ENCODE data around the gene EXOC2.
A peak's percentile ranks its signal among the peaks of the same experiment; 100 is the strongest.

Gene EXOC2

DNA sequence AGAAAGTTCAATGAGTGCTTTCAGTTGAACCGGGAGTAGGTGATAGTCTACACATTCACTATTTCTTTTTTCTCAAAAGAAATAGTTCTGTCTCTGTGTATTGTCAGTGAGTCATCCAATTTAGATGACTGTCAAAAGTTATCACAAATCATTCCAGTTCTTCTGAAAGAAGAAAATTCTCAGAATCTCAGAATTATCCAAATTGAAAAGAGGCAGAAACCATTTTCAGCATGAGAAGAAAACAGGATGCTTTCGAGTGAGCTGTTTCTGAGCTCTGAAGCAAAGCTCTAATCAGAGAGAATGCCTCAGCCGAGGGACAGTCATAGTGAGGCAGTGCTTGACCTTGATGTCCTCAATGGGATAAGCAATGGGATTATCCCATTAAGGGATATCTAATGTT, 134.0 kb downstream of the EXOC2 start:
- no peak for TF ChIP-seq CTCF (IDR thresholded peaks at IDR 0.05; ENCODE audit: borderline replicate concordance, control extremely low read depth, extremely low read depth, insufficient read depth, missing control alignments)
- DNase-seq (ENCODE audit: low spot score) = no peak
- in situ Hi-C loops (cut with MboI; ENCODE audit: low sequenced_read_pairs, unreplicated experiment) = no loop called here

GRCh38 chr6:558089-558488, 134.8 kb downstream of the EXOC2 start:
- peak; percentile 43 for DNase-seq (ENCODE audit: low spot score)
- in situ Hi-C loops (cut with MboI; ENCODE audit: low sequenced_read_pairs, unreplicated experiment) = no loop called here
- no peak for TF ChIP-seq CTCF (IDR thresholded peaks at IDR 0.05; ENCODE audit: borderline replicate concordance, control extremely low read depth, extremely low read depth, insufficient read depth, missing control alignments)

GRCh38 chr6:551829-552350, 141.0 kb downstream of the EXOC2 start:
- TF ChIP-seq CTCF (IDR thresholded peaks at IDR 0.05; ENCODE audit: borderline replicate concordance, control extremely low read depth, extremely low read depth, insufficient read depth, missing control alignments) = no peak
- in situ Hi-C loops (cut with MboI; ENCODE audit: low sequenced_read_pairs, unreplicated experiment) = no loop called here
- DNase-seq (ENCODE audit: low spot score) = no peak

GRCh38 chr6:551405-551804, 141.5 kb downstream of the EXOC2 start:
- in situ Hi-C loops (cut with MboI; ENCODE audit: low sequenced_read_pairs, unreplicated experiment) = no loop called here
- peak; percentile 20 for TF ChIP-seq CTCF (IDR thresholded peaks at IDR 0.05; ENCODE audit: borderline replicate concordance, control extremely low read depth, extremely low read depth, insufficient read depth, missing control alignments)
- DNase-seq (ENCODE audit: low spot score) = peak; percentile 43

GRCh38 chr6:549906-550305, 143.0 kb downstream of the EXOC2 start:
- DNase-seq (ENCODE audit: low spot score) = no peak
- in situ Hi-C loops (cut with MboI; ENCODE audit: low sequenced_read_pairs, unreplicated experiment) = no loop called here
- no peak for TF ChIP-seq CTCF (IDR thresholded peaks at IDR 0.05; ENCODE audit: borderline replicate concordance, control extremely low read depth, extremely low read depth, insufficient read depth, missing control alignments)

DNA sequence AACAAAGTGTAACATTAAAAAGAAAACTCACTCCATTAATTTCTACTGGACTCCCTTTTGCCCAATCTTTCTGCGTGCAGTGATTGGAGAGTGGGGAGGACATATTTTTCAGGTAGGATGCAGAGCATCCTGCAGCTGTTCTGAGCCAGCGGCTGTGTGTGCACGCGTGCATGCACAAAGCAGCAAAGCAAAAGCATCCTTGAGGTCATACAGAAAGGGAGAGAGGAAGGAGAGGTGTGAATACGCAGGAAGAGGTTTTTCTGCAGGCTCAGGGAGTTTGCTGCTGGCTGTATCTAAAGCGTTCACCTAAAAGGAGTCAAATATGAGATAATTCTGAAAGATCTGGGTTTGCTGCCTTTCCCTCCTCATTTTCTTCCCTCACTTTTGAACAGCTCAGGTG, 144.4 kb downstream of the EXOC2 start:
- no peak for TF ChIP-seq CTCF (IDR thresholded peaks at IDR 0.05; ENCODE audit: borderline replicate concordance, control extremely low read depth, extremely low read depth, insufficient read depth, missing control alignments)

GRCh38 chr6:548091-548490, 144.8 kb downstream of the EXOC2 start:
- no peak for DNase-seq (ENCODE audit: low spot score)
- in situ Hi-C loops (cut with MboI; ENCODE audit: low sequenced_read_pairs, unreplicated experiment) = no loop called here
- TF ChIP-seq CTCF (IDR thresholded peaks at IDR 0.05; ENCODE audit: borderline replicate concordance, control extremely low read depth, extremely low read depth, insufficient read depth, missing control alignments) = no peak

More for the DNA sequence above, 144.4 kb downstream of the EXOC2 start:
- DNase-seq (ENCODE audit: low spot score) = no peak
- in situ Hi-C loops (cut with MboI; ENCODE audit: low sequenced_read_pairs, unreplicated experiment) = no loop called here

All from GM13976 (cell line).